HuH-7 (cell line): ENCODE measurements around the gene PSMG2.

Source experiments
- DNase-seq: peaks from one replicate; pipeline ENCODE4 v3.0.0; 2011; ENCODE audit warnings: low spot score

Gene PSMG2

GRCh38 chr18:12702221-12703095 is at the start of gene PSMG2, which contains the start of gene CEP76:
Gene PSMG2, plus strand, starts transcription at chr18:12703042. Its CDS starts 66 bp downstream, at chr18:12703108.
Gene CEP76, minus strand, starts transcription at chr18:12702723. Its CDS starts 175 bp downstream, at chr18:12702548.
- DNase-seq = peak; percentile 98

- DNase-seq = no peak
Observed at GRCh38 chr18:12654971-12655370, 47.9 kb upstream of the PSMG2 start.

- DNase-seq = no peak
Observed at GRCh38 chr18:12656605-12656937, 46.3 kb upstream of the PSMG2 start.

GRCh38 chr18:12656938-12657683 is 45.7 kb upstream of the PSMG2 start:
- peak; percentile 62 for DNase-seq

GRCh38 chr18:12657684-12658425 is 45.0 kb upstream of the PSMG2 start, which contains the start of gene SPIRE1:
Gene SPIRE1, minus strand, starts transcription at chr18:12658107. Its CDS starts 241 bp downstream, at chr18:12657866.
- DNase-seq = peak; percentile 83

- no peak for DNase-seq
Observed at GRCh38 chr18:12658426-12659138, 44.3 kb upstream of the PSMG2 start.

- DNase-seq = peak; percentile 70
Observed at GRCh38 chr18:12659904-12660605, 42.8 kb upstream of the PSMG2 start.

DNA sequence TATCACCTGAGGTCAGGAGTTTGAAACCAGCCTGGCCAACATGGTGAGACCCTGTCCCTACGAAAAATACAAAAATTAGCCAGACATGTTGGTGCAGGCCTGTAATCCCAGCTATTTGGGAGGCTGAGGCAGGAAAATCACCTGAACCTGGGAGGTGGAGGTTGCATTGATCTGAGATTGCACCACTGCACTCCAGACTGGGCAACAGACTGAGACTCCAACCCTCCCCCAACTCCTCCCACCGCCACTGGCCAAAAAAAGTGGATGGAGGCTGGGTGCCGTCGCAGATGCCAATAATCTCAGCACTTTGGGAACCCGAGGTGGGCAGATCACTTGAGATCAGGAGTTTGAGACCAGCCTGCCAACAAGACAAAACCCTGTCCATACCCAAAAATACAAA is 34.8 kb upstream of the PSMG2 start:
- no peak for DNase-seq

GRCh38 chr18:12679183-12679786 is 23.6 kb upstream of the PSMG2 start:
- no peak for DNase-seq

DNA sequence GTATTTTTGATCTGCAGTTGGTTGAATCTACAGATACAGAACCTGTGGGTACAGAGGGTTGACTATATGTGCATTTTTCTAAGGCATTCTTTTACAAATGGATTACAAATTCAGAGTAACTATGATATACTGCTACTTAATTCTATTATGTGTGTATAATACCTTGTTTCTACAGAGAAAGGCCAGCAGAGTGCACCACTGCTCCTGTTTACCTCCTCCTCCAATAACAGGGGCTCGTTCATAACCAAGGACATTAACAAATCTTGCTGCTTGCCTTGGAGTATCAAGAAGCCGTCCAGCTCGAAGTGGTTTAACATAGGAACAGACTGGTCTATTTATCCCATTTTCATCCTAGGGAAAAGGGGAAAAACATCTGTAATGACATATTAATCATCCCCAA is 16.7 kb upstream of the PSMG2 start:
- no peak for DNase-seq

DNA sequence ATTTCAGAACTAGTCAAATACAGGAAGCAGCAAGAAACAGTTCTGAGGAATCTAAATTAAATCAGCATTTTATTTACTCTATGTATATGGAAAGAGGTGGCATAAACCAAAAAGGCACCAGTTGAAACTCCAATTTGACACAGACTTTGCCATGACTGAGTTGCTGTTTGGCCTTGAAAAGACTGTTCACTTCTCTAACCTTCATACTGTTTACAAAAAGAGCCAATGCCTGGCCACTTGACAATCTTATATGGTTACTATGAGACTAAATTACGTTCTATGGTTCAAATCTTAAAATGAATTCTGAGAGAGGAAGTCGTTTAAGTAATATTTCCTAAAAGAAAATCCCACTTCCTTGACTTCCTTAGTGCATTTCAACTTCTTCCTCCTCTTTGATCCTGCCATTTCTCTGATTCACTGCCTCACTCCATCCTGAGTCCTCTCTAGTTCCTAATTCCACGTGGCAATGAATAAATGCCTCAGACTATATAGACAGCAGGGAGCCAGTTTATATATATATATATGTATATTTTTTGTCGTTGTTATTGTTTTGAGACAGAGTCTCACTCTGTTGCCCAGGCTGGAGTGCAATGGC is 13.5 kb upstream of the PSMG2 start:
- DNase-seq = no peak

DNA sequence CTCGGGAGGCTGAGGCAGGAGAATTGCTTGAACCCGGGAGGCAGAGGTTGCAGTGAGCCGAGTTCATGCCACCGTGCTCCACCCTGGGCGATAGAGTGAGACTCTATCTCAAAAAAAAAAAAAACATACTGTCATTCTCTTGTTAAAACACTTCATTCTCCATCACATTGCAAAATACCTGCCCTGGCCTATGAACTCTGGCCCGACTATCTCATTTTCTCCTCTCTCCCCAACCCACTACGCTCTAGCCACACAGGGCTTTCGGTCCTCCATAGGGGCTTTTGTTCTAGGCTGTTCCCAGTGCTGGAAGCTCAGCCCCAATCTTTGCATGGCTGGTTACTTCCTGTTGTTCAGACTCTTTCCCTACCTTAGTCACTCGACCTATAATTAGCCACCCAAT is 10.6 kb upstream of the PSMG2 start:
- peak; percentile 45 for DNase-seq

DNA sequence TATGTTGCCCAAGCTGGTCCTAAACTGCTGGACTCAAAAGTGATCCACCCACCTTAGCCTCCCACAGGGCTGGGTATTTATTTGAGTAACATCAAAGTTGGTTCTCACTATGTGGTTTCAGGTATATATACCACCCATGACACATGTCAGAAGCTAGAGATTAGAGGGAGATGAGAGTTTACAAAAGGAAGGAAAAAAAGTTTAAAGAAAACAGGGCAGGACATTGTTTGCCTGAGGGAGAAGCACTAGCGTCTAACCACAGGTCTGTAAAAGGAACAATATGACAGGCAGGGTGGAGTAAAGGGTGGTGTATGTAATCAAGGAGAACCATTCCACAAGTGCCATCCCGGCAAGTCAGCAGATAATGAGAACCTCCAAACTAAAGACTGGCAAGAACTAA is 8.8 kb upstream of the PSMG2 start:
- no peak for DNase-seq

DNA sequence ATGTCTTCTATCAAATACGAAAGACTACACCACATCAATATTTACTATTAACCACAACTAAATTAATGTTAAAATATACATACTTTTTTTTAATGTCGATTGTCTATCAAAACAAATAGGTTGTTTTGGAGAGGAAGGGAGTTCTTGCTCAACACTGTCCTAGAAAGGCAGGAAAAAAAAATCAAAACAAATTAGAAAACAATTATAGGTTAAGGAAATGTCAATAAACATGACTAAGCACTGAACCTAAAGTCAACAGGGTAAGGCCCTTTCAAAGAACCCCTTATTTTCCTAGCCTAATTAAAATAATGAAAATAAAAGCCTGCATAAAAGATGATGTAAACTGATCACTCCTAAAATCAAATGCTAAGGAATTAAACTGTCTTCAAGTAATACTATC is 3.1 kb upstream of the PSMG2 start:
- DNase-seq = no peak

DNA sequence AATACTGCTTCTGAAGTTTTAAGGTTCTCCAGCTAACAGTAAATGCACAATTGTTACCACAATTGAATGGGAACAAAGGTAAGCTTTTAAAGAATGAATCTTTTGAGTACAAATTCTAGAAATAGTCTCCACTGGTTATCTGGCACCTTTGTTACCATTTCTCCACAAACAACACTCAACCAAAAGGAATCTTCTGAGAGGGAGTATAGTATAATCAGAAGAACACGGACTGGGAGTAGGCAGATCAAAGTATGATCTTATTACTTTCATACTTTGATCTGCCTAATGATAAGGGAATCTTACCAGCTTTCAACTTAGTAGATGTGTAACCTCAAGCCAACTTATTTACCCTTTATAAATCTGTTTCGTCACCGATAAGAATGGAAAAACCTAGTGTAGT is 1.7 kb upstream of the PSMG2 start:
- no peak for DNase-seq

GRCh38 chr18:12703096-12703567 is 290 bp downstream of the PSMG2 start:
- no peak for DNase-seq

DNA sequence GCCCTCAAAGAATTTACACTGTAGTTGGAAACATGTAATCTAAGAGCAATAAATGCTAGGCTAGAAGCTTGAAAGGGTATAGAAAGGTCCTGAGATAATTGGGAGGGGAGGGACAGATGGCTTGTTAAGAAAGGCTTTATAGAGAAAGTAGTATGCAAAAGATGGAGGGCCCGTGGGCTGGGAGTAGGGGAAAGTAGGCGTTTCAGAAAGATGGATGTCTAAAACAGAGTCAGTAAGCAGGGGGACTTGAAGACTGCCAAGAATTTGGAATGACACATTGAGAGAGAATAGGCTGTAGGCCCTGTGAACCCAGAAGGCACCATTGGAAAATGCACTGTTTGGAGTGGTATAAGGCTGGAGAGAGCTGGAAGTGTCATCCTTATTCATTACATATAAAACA is 822 bp downstream of the PSMG2 start:
- DNase-seq = no peak

GRCh38 chr18:12711446-12711845 is 8.6 kb downstream of the PSMG2 start:
- DNase-seq = no peak

DNA sequence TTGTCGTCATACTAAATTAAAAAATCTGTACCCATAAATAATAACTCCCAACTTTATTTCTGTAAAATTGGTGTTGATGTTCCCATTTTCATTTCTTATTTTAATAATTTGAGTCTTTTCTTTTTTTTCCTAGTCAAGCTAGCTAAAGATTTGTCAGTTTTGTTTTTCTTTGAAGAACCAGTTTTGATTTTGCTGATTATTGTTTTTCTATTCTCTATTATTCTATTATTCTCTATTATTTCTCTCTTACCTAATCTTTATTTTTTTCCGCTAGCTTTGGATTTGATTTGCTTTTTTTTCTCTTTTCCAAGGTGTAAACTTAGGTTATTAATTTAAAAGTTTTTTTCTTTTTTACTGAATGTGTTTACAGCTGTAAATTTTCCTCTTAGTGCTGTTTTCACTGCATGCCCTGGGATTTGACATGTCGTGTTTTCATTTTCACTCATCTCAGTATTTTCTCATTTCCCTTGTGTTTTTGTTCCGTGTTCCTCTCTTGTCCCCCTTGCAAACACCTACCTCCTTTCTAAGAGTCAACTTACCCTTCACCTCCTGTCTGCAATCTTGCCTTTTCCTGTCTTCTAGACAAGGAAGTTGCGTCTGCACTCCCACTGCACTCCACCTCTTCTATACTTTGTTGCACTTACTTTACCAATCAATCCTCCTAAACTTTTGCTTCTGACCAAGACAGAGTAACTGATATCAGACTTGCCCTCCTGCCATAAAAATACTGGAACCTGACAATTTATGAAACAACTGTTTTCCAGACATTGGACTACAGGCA is 18.8 kb downstream of the PSMG2 start:
- no peak for DNase-seq
